ENCODE results near the gene AFF1.

Gene AFF1

DNA sequence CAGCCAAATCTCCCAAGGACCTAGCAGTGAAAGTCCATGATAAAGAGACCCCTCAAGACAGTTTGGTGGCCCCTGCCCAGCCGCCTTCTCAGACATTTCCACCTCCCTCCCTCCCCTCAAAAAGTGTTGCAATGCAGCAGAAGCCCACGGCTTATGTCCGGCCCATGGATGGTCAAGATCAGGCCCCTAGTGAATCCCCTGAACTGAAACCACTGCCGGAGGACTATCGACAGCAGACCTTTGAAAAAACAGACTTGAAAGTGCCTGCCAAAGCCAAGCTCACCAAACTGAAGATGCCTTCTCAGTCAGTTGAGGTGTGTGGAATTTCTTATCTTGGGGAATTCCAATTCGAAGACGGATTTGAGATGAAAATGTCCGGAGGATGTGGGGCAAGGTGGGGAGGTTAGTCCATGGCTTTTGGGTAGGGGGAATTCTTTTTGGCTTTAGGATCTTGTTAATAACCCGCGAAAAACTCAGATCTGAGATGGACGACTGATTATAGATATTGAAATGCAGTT lies 112.5 kb downstream of the AFF1 start:
- no peak for DNase-seq (ENCODE audit: low read depth)
- TF ChIP-seq, protein P1, sequence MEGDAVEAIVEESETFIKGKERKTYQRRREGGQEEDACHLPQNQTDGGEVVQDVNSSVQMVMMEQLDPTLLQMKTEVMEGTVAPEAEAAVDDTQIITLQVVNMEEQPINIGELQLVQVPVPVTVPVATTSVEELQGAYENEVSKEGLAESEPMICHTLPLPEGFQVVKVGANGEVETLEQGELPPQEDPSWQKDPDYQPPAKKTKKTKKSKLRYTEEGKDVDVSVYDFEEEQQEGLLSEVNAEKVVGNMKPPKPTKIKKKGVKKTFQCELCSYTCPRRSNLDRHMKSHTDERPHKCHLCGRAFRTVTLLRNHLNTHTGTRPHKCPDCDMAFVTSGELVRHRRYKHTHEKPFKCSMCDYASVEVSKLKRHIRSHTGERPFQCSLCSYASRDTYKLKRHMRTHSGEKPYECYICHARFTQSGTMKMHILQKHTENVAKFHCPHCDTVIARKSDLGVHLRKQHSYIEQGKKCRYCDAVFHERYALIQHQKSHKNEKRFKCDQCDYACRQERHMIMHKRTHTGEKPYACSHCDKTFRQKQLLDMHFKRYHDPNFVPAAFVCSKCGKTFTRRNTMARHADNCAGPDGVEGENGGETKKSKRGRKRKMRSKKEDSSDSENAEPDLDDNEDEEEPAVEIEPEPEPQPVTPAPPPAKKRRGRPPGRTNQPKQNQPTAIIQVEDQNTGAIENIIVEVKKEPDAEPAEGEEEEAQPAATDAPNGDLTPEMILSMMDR (IDR thresholded peaks at IDR 0.05; ENCODE audit: low read depth, low read length, missing control alignments) = no peak
- in situ Hi-C loops (cut with HindIII; ENCODE audit: low sequenced_read_pairs) = no loop called here
- H3K4me3 ChIP-seq (ENCODE audit: low read depth, low read length) = no peak overlapping the region

DNA sequence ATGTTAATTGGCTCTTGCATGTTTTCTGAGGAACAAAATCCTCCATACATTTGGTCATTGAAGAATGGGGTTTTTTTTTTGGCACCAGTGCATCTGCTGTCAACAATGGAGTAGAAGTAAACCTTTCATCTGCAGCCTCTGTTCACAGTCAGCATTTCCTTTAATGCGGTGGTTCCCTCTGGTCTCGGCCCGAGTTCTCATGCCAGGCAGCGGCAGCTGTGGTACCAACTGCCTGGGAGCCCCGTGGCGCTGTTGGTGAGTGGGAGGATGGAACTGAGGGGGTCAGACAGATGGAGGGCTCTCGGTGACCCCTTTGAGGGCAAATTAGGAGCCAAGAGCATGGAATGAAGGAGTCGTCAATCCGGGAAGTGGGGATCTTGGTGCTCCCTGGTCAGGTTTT lies 114.7 kb downstream of the AFF1 start:
- in situ Hi-C loops (cut with HindIII; ENCODE audit: low sequenced_read_pairs) = no loop called here
- TF ChIP-seq, protein P1 (IDR thresholded peaks at IDR 0.05; ENCODE audit: low read depth, low read length, missing control alignments) = no peak
- H3K4me3 ChIP-seq (ENCODE audit: low read depth, low read length) = no peak overlapping the region
- no peak for DNase-seq (ENCODE audit: low read depth)

DNA sequence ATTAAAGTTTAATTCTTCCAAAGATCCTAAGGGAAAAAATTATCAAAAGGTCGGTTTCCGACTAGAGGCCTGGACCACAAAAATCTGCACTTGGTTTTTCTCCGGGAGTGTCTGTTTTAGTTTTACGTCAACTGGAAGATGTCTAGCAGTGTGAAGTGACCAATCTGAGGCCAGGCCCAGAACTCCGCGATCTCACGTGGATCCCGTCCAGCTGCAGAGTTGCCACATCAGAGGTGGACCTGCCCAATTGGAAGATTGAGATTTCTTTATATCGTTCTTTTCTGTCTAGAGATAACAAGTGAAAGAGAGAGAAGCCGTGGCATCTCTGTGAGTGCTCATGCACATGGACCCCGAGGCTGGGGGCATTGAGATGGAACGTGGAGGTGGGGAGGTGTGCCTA lies 115.8 kb downstream of the AFF1 start:
- in situ Hi-C loops (cut with HindIII; ENCODE audit: low sequenced_read_pairs) = no loop called here
- DNase-seq (ENCODE audit: low read depth) = no peak
- no peak overlapping the region for H3K4me3 ChIP-seq (ENCODE audit: low read depth, low read length)
- TF ChIP-seq, protein P1 (IDR thresholded peaks at IDR 0.05; ENCODE audit: low read depth, low read length, missing control alignments) = no peak

DNA sequence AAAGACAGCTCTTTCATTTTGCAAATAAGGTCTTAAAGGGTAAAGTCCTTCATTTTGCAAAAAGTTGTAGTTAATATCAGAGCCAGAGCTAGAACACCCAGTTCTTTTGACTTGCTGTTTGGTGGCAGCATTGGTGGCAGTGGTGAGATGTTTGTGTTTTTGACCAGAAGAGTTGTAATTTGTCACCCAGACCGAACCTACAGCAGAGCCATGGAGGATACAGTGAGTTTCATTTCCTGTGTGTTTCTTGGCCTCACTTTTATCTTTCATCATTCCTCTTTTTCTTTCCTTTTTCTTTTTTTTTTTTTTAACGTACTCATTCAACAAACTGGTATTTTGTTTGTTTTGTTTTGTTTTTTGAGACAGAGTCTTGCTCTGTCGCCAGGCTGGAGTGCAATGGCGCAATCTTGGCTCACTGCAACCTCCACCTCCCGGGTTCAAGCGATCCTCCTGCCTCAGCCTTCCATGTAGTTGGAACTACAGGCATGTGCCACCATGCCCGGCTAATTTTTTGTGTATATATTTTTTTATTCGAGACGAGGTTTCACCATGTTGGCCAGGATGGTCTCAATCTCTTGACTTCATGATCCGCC lies 116.4 kb downstream of the AFF1 start:
- DNase-seq (ENCODE audit: low read depth) = no peak
- no peak overlapping the region for H3K4me3 ChIP-seq (ENCODE audit: low read depth, low read length)
- TF ChIP-seq, protein P1 (IDR thresholded peaks at IDR 0.05; ENCODE audit: low read depth, low read length, missing control alignments) = no peak
- in situ Hi-C loops (cut with HindIII; ENCODE audit: low sequenced_read_pairs) = no loop called here

DNA sequence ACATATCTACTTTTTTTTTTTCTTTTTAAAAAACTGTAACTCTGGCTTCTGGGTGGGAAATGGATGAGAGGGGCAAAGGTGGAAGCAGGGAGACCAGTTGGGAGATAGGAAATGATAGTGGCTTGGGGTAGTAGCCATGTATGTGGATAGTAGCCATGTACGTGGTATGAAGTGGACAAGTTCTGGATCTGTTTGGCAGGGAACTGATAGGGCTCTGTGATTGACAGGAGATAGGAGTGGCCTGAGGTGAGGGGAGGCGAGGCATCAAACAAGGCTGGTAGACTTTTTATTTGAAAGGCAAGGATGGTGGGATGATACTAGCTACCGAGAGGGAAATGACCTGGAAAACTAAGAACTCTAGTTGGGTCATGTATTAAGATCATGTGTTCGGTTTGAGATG lies 117.8 kb downstream of the AFF1 start:
- in situ Hi-C loops (cut with HindIII; ENCODE audit: low sequenced_read_pairs) = no loop called here
- DNase-seq (ENCODE audit: low read depth) = no peak
- H3K4me3 ChIP-seq (ENCODE audit: low read depth, low read length) = no peak overlapping the region
- TF ChIP-seq, protein P1 (IDR thresholded peaks at IDR 0.05; ENCODE audit: low read depth, low read length, missing control alignments) = no peak

DNA sequence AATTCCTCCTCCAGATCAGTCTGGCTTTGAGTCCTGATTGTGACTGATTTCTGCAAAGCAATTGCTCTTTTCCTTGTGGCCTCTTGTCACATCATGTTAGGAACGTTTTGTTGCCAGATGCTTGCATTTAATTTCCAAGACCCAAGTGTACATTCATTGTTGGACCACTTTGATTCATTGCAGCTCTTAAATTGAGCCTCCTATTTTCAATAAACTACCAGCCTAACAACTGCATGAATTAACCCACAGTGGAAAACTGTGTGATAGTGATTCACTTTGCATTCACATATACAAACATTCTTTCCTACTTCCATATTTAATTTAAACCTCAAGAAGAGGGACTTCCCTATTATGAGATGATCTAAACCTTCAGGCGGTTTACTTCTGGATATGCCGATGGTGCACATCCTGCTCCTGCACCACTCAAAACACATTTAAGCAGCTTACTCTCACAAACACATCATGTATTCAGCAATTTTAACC lies 118.4 kb downstream of the AFF1 start:
- in situ Hi-C loops (cut with HindIII; ENCODE audit: low sequenced_read_pairs) = no loop called here
- TF ChIP-seq, protein P1 (IDR thresholded peaks at IDR 0.05; ENCODE audit: low read depth, low read length, missing control alignments) = no peak
- no peak overlapping the region for H3K4me3 ChIP-seq (ENCODE audit: low read depth, low read length)
- no peak for DNase-seq (ENCODE audit: low read depth)

Data from astrocyte of the cerebellum (primary cell).